Adrenal gland (tissue), 5 donors: ENCODE results near the gene SEMA7A.

ENCODE experiments used
- CTCF ChIP-seq, 6 experiments: fragments of 450-650 bp in 4 of 6; fragments of 200-600 bp in 2 of 6; sonication (generic) in 1 of 6; IDR thresholded peaks; 1 replicate in 5 of 6; 2 replicates in 1 of 6; pipeline versions ENCODE4 v1.5.1 to v1.8.0; 2016 to 2021; ENCODE audit warnings: antibody characterized with exemption in 6 of 6, mild to moderate bottlenecking in 2 of 6, moderate library complexity in 1 of 6
- POLR2A ChIP-seq, 2 donors: fragments of 450-650 bp; IDR thresholded peaks; one replicate each; pipeline ENCODE4 v1.6.1; 2017; ENCODE audit warnings: antibody characterized with exemption in 2 of 2, mild to moderate bottlenecking in 2 of 2, moderate library complexity in 1 of 2
- donor health status: DM: no; HTN: no; CAD: no.

- TF ChIP-seq CTCF (IDR thresholded peaks at IDR 0.05): no peak
- TF ChIP-seq POLR2A (IDR thresholded peaks at IDR 0.05): no peak
Measured at GRCh38 chr15:74444106-74445062, 10.6 kb upstream of the SEMA7A start.
